ENCODE results near the gene SLC30A2.

DNA sequence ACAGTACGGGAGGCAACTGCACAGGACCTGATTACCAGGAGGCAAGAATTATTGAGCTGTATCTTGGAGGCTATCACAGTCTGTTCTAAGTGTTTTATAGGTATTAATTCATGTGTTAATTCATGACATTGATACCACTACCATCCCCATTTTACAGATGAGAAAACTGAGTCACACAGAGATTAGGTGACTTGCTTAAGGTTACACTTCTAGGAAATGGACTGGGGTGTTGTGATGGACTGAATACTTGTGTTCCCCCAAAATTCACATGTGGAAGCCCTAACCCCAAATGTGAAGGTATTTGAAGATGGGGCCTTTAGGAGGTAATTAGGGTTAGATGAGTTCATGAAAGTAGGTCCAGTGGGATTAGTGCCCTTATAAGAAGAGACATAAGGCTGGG lies 31.6 kb upstream of the SLC30A2 start:
- TF ChIP-seq, protein P1, sequence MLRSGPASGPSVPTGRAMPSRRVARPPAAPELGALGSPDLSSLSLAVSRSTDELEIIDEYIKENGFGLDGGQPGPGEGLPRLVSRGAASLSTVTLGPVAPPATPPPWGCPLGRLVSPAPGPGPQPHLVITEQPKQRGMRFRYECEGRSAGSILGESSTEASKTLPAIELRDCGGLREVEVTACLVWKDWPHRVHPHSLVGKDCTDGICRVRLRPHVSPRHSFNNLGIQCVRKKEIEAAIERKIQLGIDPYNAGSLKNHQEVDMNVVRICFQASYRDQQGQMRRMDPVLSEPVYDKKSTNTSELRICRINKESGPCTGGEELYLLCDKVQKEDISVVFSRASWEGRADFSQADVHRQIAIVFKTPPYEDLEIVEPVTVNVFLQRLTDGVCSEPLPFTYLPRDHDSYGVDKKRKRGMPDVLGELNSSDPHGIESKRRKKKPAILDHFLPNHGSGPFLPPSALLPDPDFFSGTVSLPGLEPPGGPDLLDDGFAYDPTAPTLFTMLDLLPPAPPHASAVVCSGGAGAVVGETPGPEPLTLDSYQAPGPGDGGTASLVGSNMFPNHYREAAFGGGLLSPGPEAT (IDR thresholded peaks at IDR 0.05; ENCODE audit: low read depth) = no peak
- TF ChIP-seq BCL11A (IDR thresholded peaks at IDR 0.05; ENCODE audit: low read depth, low read length) (no peak), EZH2 (IDR thresholded peaks at IDR 0.05; ENCODE audit: borderline replicate concordance, control insufficient read depth, low read depth, low read length) (no peak), POLR2A (IDR thresholded peaks at IDR 0.05; ENCODE audit: low read depth, low read length) (no peak), RFX5 (IDR thresholded peaks at IDR 0.05; ENCODE audit: low read depth, low read length) (no peak), NFYA (IDR thresholded peaks at IDR 0.05; ENCODE audit: borderline replicate concordance, low read depth, low read length) (no peak), TCF12 (IDR thresholded peaks at IDR 0.05; ENCODE audit: low read depth, low read length) (no peak), JUNB (IDR thresholded peaks at IDR 0.05) (no peak), SMC3 (IDR thresholded peaks at IDR 0.05; ENCODE audit: borderline replicate concordance, low read length) (no peak), CEBPB (IDR thresholded peaks at IDR 0.05; ENCODE audit: borderline replicate concordance in 1 of 2, low read depth in 2 of 2, low read length in 2 of 2) (no peak)
- TF ChIP-seq, protein P2, sequence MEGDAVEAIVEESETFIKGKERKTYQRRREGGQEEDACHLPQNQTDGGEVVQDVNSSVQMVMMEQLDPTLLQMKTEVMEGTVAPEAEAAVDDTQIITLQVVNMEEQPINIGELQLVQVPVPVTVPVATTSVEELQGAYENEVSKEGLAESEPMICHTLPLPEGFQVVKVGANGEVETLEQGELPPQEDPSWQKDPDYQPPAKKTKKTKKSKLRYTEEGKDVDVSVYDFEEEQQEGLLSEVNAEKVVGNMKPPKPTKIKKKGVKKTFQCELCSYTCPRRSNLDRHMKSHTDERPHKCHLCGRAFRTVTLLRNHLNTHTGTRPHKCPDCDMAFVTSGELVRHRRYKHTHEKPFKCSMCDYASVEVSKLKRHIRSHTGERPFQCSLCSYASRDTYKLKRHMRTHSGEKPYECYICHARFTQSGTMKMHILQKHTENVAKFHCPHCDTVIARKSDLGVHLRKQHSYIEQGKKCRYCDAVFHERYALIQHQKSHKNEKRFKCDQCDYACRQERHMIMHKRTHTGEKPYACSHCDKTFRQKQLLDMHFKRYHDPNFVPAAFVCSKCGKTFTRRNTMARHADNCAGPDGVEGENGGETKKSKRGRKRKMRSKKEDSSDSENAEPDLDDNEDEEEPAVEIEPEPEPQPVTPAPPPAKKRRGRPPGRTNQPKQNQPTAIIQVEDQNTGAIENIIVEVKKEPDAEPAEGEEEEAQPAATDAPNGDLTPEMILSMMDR (IDR thresholded peaks at IDR 0.05 in 2 of 3, conservative IDR thresholded peaks at IDR 0.05 in 1 of 3; ENCODE audit: control insufficient read depth in 2 of 3, extremely low read depth in 1 of 3, insufficient read depth in 1 of 3, low read depth in 3 of 3, low read length in 3 of 3) = no peak
- TF ChIP-seq, protein P3, sequence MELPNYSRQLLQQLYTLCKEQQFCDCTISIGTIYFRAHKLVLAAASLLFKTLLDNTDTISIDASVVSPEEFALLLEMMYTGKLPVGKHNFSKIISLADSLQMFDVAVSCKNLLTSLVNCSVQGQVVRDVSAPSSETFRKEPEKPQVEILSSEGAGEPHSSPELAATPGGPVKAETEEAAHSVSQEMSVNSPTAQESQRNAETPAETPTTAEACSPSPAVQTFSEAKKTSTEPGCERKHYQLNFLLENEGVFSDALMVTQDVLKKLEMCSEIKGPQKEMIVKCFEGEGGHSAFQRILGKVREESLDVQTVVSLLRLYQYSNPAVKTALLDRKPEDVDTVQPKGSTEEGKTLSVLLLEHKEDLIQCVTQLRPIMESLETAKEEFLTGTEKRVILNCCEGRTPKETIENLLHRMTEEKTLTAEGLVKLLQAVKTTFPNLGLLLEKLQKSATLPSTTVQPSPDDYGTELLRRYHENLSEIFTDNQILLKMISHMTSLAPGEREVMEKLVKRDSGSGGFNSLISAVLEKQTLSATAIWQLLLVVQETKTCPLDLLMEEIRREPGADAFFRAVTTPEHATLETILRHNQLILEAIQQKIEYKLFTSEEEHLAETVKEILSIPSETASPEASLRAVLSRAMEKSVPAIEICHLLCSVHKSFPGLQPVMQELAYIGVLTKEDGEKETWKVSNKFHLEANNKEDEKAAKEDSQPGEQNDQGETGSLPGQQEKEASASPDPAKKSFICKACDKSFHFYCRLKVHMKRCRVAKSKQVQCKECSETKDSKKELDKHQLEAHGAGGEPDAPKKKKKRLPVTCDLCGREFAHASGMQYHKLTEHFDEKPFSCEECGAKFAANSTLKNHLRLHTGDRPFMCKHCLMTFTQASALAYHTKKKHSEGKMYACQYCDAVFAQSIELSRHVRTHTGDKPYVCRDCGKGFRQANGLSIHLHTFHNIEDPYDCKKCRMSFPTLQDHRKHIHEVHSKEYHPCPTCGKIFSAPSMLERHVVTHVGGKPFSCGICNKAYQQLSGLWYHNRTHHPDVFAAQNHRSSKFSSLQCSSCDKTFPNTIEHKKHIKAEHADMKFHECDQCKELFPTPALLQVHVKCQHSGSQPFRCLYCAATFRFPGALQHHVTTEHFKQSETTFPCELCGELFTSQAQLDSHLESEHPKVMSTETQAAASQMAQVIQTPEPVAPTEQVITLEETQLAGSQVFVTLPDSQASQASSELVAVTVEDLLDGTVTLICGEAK (IDR thresholded peaks at IDR 0.05; ENCODE audit: borderline replicate concordance) = no peak
- TF ChIP-seq, protein P4, sequence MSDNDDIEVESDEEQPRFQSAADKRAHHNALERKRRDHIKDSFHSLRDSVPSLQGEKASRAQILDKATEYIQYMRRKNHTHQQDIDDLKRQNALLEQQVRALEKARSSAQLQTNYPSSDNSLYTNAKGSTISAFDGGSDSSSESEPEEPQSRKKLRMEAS (IDR thresholded peaks at IDR 0.05; ENCODE audit: low read depth, low read length) = no peak
- TF ChIP-seq, protein P5, sequence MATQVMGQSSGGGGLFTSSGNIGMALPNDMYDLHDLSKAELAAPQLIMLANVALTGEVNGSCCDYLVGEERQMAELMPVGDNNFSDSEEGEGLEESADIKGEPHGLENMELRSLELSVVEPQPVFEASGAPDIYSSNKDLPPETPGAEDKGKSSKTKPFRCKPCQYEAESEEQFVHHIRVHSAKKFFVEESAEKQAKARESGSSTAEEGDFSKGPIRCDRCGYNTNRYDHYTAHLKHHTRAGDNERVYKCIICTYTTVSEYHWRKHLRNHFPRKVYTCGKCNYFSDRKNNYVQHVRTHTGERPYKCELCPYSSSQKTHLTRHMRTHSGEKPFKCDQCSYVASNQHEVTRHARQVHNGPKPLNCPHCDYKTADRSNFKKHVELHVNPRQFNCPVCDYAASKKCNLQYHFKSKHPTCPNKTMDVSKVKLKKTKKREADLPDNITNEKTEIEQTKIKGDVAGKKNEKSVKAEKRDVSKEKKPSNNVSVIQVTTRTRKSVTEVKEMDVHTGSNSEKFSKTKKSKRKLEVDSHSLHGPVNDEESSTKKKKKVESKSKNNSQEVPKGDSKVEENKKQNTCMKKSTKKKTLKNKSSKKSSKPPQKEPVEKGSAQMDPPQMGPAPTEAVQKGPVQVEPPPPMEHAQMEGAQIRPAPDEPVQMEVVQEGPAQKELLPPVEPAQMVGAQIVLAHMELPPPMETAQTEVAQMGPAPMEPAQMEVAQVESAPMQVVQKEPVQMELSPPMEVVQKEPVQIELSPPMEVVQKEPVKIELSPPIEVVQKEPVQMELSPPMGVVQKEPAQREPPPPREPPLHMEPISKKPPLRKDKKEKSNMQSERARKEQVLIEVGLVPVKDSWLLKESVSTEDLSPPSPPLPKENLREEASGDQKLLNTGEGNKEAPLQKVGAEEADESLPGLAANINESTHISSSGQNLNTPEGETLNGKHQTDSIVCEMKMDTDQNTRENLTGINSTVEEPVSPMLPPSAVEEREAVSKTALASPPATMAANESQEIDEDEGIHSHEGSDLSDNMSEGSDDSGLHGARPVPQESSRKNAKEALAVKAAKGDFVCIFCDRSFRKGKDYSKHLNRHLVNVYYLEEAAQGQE (IDR thresholded peaks at IDR 0.05; ENCODE audit: low read depth, low read length) = no peak
